Astrocyte of the spinal cord (primary cell): Measurements from ENCODE around the gene EFCAB10.
A peak's percentile ranks its signal among the peaks of the same experiment; 100 is the strongest.

Experiments used
- DNase-seq: peaks from one replicate; pipeline ENCODE4 v3.0.0; 2011; ENCODE audit warnings: low read depth, low spot score
- H3K4me3 ChIP-seq: 2 replicates; pipeline ENCODE4 v1.5.1; 2011; ENCODE audit warnings: low read depth, mild to moderate bottlenecking, low read length, moderate library complexity
- CTCF ChIP-seq: IDR thresholded peaks from 2 replicates; pipeline ENCODE4 v1.5.1; 2012; ENCODE audit warnings: low read depth, mild to moderate bottlenecking, low read length, inconsistent platforms
- in situ Hi-C: cut with HindIII; loops from 2 replicates; pipeline ENCODE4 v1.10.0; 2017; ENCODE audit warnings: low sequenced_read_pairs

EFCAB10 gene

DNA sequence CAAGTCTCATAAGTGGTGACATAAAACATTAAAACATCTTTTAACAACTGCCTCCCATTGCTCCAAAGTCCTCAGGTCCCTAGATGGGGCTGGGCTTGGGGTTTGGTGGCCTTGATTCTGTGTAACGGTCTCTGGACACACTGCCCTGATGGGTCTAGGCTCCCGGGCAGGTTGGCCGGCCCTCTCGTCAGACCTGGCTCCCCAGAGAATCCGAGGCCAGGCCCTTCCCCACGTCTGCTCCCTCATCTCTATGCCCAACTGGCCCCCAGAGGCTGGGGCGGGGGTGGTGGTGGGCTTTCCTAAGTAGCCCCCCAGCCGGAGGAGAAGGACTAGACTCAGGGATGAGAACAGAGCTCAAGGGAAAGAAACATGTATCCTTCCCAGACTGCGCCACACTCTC, 31.5 kb upstream of the EFCAB10 start:
- no peak overlapping the region for H3K4me3 ChIP-seq
- no peak for TF ChIP-seq CTCF
- no peak for DNase-seq
- in situ Hi-C loops = no loop called here

- peak; percentile 59 for DNase-seq
- H3K4me3 ChIP-seq = no peak overlapping the region
- no peak for TF ChIP-seq CTCF
- in situ Hi-C loops = no loop called here
Measured at GRCh38 chr7:105611856-105612775, 30.8 kb upstream of the EFCAB10 start.

GRCh38 chr7:105610165-105610930, 29.1 kb upstream of the EFCAB10 start:
- no peak for DNase-seq
- H3K4me3 ChIP-seq = no peak overlapping the region
- TF ChIP-seq CTCF = no peak
- in situ Hi-C loops = no loop called here

GRCh38 chr7:105602325-105603305, 21.3 kb upstream of the EFCAB10 start:
- in situ Hi-C loops = no loop called here
- DNase-seq = no peak
- no peak overlapping the region for H3K4me3 ChIP-seq
- no peak for TF ChIP-seq CTCF

- no peak overlapping the region for H3K4me3 ChIP-seq
- TF ChIP-seq CTCF = no peak
- in situ Hi-C loops = no loop called here
- no peak for DNase-seq
Measured at GRCh38 chr7:105600720-105601550, 19.6 kb upstream of the EFCAB10 start.
